B cell (primary cell): ENCODE measurements around the gene PCDHGC4. TPM values are rescaled to one million over a fixed set of nuclear protein-coding genes. Genes with fewer than 3 reads are reported as not detected.
A peak's percentile ranks its signal among the peaks of the same experiment; 100 is the strongest.

Experiments
- ATAC-seq: fragments of 200-7000 bp; cut with Tn5 transposase; one replicate; pipeline ENCODE4 v1.10.0; 2021; ENCODE audit warnings: low read depth, mild to moderate bottlenecking, moderate number of reproducible peaks, moderate library complexity
- CTCF ChIA-PET: fragments of 350-600 bp; sonication (Branson Sonifier 250); formaldehyde crosslinking; loops from one replicate; lab custom pipeline; 2021; ENCODE audit warnings: antibody characterized with exemption, inconsistent platforms; lab: Charles Lee
- POLR2A ChIA-PET: fragments of 350-600 bp; sonication (Branson Sonifier 250); formaldehyde crosslinking; loops from one replicate; lab custom pipeline; 2021; ENCODE audit warnings: antibody characterized with exemption; lab: Charles Lee
- DNase-seq: peaks from one replicate; pipeline ENCODE4 v3.0.0; 2013
- H2AFZ ChIP-seq: 2 replicates; pipeline ENCODE4 v1.6.1; 2012; ENCODE audit warnings: mild to moderate bottlenecking, low read depth, low read length; ENCODE audit not compliant: insufficient read depth, poor library complexity, severe bottlenecking
- H3K27ac ChIP-seq, 2 donors: 1 replicate in 1 of 2; 2 replicates in 1 of 2; pipeline ENCODE4 v1.5.1; 2012 to 2013; ENCODE audit warnings: low read length in 2 of 2, mild to moderate bottlenecking in 2 of 2, moderate library complexity in 1 of 2
- H3K27me3 ChIP-seq, 4 experiments: fragments of 200-600 bp in 1 of 4; sonication (generic) in 1 of 4; replicated peaks in 1 of 4; 1 replicate in 2 of 4; 2 replicates in 2 of 4; pipeline versions ENCODE4 v1.6.1 to v1.7.0; 2013 to 2016; ENCODE audit warnings: low read length in 3 of 4, mild to moderate bottlenecking in 2 of 4, mixed read lengths in 1 of 4, moderate library complexity in 1 of 4; ENCODE audit not compliant: insufficient read depth in 4 of 4, control insufficient read depth in 3 of 4; ENCODE audit errors: control extremely low read depth in 1 of 4
- H3K36me3 ChIP-seq, 2 experiments: replicated peaks in 1 of 2; 1 replicate in 1 of 2; 2 replicates in 1 of 2; pipeline versions ENCODE4 v1.6.1 to v1.7.1; 2013; ENCODE audit warnings: low read length in 1 of 2; ENCODE audit not compliant: insufficient read depth in 2 of 2, control insufficient read depth in 1 of 2; ENCODE audit errors: control extremely low read depth in 1 of 2, extremely low read depth in 1 of 2
- H3K4me1 ChIP-seq, 2 donors: fragments of 200-600 bp in 1 of 2; sonication (generic) in 1 of 2; 1 replicate in 1 of 2; 2 replicates in 1 of 2; pipeline versions ENCODE4 v1.5.1 to v1.6.1; 2013 to 2017; ENCODE audit warnings: low read length in 2 of 2; ENCODE audit not compliant: control insufficient read depth in 2 of 2, insufficient read depth in 2 of 2
- H3K4me2 ChIP-seq: replicated peaks from 2 replicates; pipeline ENCODE3; 2012; ENCODE audit warnings: mild to moderate bottlenecking, low read depth, low read length; ENCODE audit not compliant: poor library complexity, severe bottlenecking
- H3K4me3 ChIP-seq, 5 experiments: fragments of 200-600 bp in 1 of 5; sonication (generic) in 1 of 5; 1 replicate in 3 of 5; 2 replicates in 2 of 5; pipeline versions ENCODE4 v1.5.1 to v1.7.0; 2011 to 2016; ENCODE audit warnings: low read length in 4 of 5, mild to moderate bottlenecking in 4 of 5, low read depth in 2 of 5, control low read depth in 1 of 5, moderate library complexity in 1 of 5; ENCODE audit not compliant: insufficient read depth in 1 of 5; ENCODE audit errors: control extremely low read depth in 1 of 5, extremely low read depth in 1 of 5
- H3K79me2 ChIP-seq: fragments of 200-600 bp; sonication (generic); one replicate; pipeline ENCODE4 v1.6.0; 2016; ENCODE audit warnings: low read length; ENCODE audit not compliant: control insufficient read depth, insufficient read depth
- H3K9ac ChIP-seq: fragments of 200-600 bp; sonication (generic); 2 replicates; pipeline ENCODE4 v1.6.1; 2017; ENCODE audit warnings: mild to moderate bottlenecking, low read length, moderate library complexity
- H3K9me3 ChIP-seq, 3 donors: one replicate each; pipeline versions ENCODE4 v1.6.1 to v1.7.1; 2013; ENCODE audit warnings: low read length in 2 of 3; ENCODE audit not compliant: control insufficient read depth in 2 of 3, insufficient read depth in 1 of 3; ENCODE audit errors: control extremely low read depth in 1 of 3
- H4K20me1 ChIP-seq: 2 replicates; pipeline ENCODE4 v1.6.0; 2012; ENCODE audit warnings: mild to moderate bottlenecking, low read length; ENCODE audit not compliant: insufficient read depth, control insufficient read depth, poor library complexity, severe bottlenecking
- H3K27ac Mint-ChIP-seq: one replicate; pipeline ENCODE4 v1.8.0; 2021; ENCODE audit warnings: mixed read lengths
- H3K27me3 Mint-ChIP-seq: one replicate; pipeline ENCODE4 v1.8.0; 2021; ENCODE audit warnings: mixed read lengths
- H3K4me1 Mint-ChIP-seq: one replicate; pipeline ENCODE4 v1.8.0; 2021; ENCODE audit warnings: mixed read lengths
- H3K4me3 Mint-ChIP-seq: one replicate; pipeline ENCODE4 v1.8.0; 2021; ENCODE audit warnings: mixed read lengths
- H3K9me3 Mint-ChIP-seq: one replicate; pipeline ENCODE4 v1.8.0; 2022; ENCODE audit warnings: mixed read lengths; ENCODE audit not compliant: insufficient read depth
- EZH2 ChIP-seq: IDR thresholded peaks from 2 replicates; pipeline ENCODE4 v1.6.1; 2012; ENCODE audit warnings: borderline replicate concordance, low read depth, mild to moderate bottlenecking, moderate library complexity, low read length; ENCODE audit not compliant: insufficient read depth, poor library complexity, severe bottlenecking
- WGBS: methylation state at CpG from one replicate; pipeline ENCODE4 v1.1.5; 2013; ENCODE audit warnings: missing lambda C conversion rate; ENCODE audit not compliant: insufficient coverage; 5-methylcytosine and 5-hydroxymethylcytosine counted together
- intact Hi-C: fragments of 100-400 bp; cut with micrococcal nuclease; formaldehyde crosslinking; loops from one replicate; pipeline ENCODE4 v1.10.0; 2022
- polyA plus RNA-seq: library from polyadenylated mRNA; depleted of rRNA; stranded (reverse); fragments of >200 nt; gene quantifications from 2 replicates; pipeline ENCODE4 v1.2.3, GENCODE V29; 2012
- total RNA-seq, 2 donors: library from RNA; stranded (reverse); fragments of 120-200 nt in 1 of 2; gene quantifications; 1 replicate in 1 of 2; 2 replicates in 1 of 2; pipeline versions ENCODE4 v1.2.3 to v1.2.4, GENCODE V29; 2013 to 2022
- TF ChIP-seq, protein P1 (sequence below): fragments of 200-600 bp; IDR thresholded peaks from one replicate; pipeline ENCODE4 v1.8.0; 2022; ENCODE audit warnings: antibody characterized with exemption, mild to moderate bottlenecking

The PCDHGC4 gene
- total and polyA plus RNA-seq, 2 donors (not counting 1 experiment from before 2014, with no cell fraction given) = 0.09 to 0.42 TPM

DNA sequence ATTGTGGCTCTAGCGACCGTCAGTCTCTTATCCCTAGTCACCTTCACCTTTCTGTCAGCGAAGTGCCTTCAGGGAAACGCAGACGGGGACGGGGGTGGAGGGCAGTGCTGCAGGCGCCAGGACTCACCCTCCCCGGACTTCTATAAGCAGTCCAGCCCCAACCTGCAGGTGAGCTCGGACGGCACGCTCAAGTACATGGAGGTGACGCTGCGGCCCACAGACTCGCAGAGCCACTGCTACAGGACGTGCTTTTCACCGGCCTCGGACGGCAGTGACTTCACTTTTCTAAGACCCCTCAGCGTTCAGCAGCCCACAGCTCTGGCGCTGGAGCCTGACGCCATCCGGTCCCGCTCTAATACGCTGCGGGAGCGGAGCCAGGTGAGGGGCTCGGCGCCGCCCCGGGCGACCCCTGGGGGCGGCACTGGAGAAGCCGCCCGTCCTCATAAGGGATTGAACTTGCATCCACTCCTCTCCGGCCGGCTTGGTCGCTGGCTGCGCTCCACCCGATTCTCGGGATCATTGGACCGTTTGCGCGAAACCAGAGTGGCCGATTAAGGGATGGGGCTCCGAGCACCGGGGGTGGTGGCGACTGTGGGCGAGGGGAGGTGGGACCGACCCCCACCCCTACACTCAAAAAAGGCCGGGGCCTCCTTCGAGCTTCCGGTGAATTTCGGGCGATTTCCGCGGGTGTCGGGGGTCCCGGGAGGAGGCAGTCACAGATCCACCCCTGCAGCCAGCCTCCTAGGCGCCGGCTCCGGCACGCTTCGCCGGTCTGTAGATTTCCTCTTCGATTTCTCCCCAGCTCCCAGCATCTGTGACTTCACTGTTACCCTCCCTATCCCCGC lies 6.7 kb downstream of the PCDHGC4 start:
- CTCF ChIA-PET = interaction anchor here (1.1 to 2.9 kb wide), 3 partner anchors 61 to 78 kb away, joined by 3 to 9 read pairs (median 4); partner anchors contain the start of genes PCDHGA10 and PCDHGA12
- H3K36me3 ChIP-seq = no peaks in the 10 kb centered on the region

More for the DNA sequence above, 6.7 kb downstream of the PCDHGC4 start:
- Histone ChIP-seq H3K27ac (no peak overlapping the region), H3K79me2 (no peaks in the 10 kb centered on the region), H4K20me1 (no peaks in the 10 kb centered on the region), H3K27me3 (peaks cover 0 to 67% (median 24%) of the 10 kb centered on the region in 4 experiments), H3K4me3 (peak overlapping the region; percentile 9 to 61 (median 39)), H3K9ac (peak overlapping the region; percentile 47), H3K4me2 (peak overlapping the region; percentile 82), H3K9me3 (peaks cover 0 to 19% (median 0%) of the 10 kb centered on the region in 3 donors), H3K4me1 (peaks cover 17 to 21% of the 10 kb centered on the region in 2 donors), H2AFZ (peak overlapping the region; percentile 53)
- POLR2A ChIA-PET = interaction anchor here (1.8 kb wide), 1 partner anchor 20 kb away, joined by 6 read pairs; no protein-coding TSS in a partner anchor
- DNase-seq = no peak
- Mint-ChIP-seq H3K27me3 (peaks cover 52% of the 10 kb centered on the region), H3K27ac (peak overlapping the region; percentile 76), H3K9me3 (no peaks in the 10 kb centered on the region), H3K4me3 (peak overlapping the region; percentile 95), H3K4me1 (peaks cover 18% of the 10 kb centered on the region)
- intact Hi-C loops = loop anchor here (2.0 kb wide), 1 partner anchor 21 kb away; no protein-coding TSS in a partner anchor
- 5% methylated on average over 63 of the region's 66 CpGs for WGBS
- TF ChIP-seq EZH2 = no peak
- TF ChIP-seq, protein P1, sequence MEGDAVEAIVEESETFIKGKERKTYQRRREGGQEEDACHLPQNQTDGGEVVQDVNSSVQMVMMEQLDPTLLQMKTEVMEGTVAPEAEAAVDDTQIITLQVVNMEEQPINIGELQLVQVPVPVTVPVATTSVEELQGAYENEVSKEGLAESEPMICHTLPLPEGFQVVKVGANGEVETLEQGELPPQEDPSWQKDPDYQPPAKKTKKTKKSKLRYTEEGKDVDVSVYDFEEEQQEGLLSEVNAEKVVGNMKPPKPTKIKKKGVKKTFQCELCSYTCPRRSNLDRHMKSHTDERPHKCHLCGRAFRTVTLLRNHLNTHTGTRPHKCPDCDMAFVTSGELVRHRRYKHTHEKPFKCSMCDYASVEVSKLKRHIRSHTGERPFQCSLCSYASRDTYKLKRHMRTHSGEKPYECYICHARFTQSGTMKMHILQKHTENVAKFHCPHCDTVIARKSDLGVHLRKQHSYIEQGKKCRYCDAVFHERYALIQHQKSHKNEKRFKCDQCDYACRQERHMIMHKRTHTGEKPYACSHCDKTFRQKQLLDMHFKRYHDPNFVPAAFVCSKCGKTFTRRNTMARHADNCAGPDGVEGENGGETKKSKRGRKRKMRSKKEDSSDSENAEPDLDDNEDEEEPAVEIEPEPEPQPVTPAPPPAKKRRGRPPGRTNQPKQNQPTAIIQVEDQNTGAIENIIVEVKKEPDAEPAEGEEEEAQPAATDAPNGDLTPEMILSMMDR = no peak
- ATAC-seq = no peak
